ENCODE measurements around the gene SEC61B.

DNA sequence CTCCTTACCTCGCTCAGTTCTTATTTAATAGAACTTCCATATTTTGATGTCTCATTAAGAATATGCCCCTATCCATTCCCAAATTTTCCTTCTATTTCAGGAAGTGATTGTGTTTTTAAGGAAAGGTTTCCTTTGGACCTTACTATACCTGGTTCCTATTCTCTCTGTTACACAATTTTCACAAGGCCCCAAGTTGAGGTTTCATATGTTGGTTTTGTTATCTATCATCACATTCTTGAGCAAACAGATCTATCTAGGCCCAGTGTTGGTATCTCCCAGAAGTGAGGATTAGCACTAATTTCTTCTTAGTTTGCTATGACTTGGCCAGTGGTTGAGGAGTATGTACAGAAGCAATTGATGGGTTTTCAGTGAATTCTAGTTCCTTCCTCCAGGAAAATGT lies 41.9 kb upstream of the SEC61B start:
- no peak for TF ChIP-seq CTCF (IDR thresholded peaks at IDR 0.05)
- TF ChIP-seq POLR2A (IDR thresholded peaks at IDR 0.05): no peak
